Measurements from ENCODE around the gene TBCD.

The TBCD gene

GRCh38 chr17:82880620-82881323, 128.9 kb downstream of the TBCD start:
- no peak for DNase-seq (ENCODE audit: low read depth, low spot score)
- peaks cover 4% of the 10 kb centered on the region; the same call in 1 of the 2 replicates for H3K36me3 ChIP-seq (ENCODE audit: control insufficient read depth, insufficient read depth, low read length)
- no peak overlapping the region for H3K27ac ChIP-seq (ENCODE audit: low read length)
- no peaks in the 10 kb centered on the region for H3K27me3 ChIP-seq (ENCODE audit: control insufficient read depth, insufficient read depth, low read length)
- no peaks in the 10 kb centered on the region; the same call in 1 of the 2 replicates for H3K4me1 ChIP-seq (ENCODE audit: control insufficient read depth, insufficient read depth, low read length)
- no CpG with 5 or more reads among the region's 25 CpGs for WGBS (ENCODE audit: insufficient coverage, insufficient read length)
- no peaks in the 10 kb centered on the region for H3K9me3 ChIP-seq (ENCODE audit: control insufficient read depth, insufficient read depth, low read length)
- H3K4me3 ChIP-seq (ENCODE audit: low read length): no peak overlapping the region

- WGBS (ENCODE audit: insufficient coverage, insufficient read length): no CpG with 5 or more reads among the region's 21 CpGs
- DNase-seq (ENCODE audit: low read depth, low spot score): no peak
- Histone ChIP-seq H3K27ac (ENCODE audit: low read length) (no peak overlapping the region), H3K9me3 (ENCODE audit: control insufficient read depth, insufficient read depth, low read length) (no peaks in the 10 kb centered on the region), H3K27me3 (ENCODE audit: control insufficient read depth, insufficient read depth, low read length) (no peaks in the 10 kb centered on the region), H3K4me3 (ENCODE audit: low read length) (no peak overlapping the region), H3K36me3 (ENCODE audit: control insufficient read depth, insufficient read depth, low read length) (peaks cover 4% of the 10 kb centered on the region; the same call in 1 of the 2 replicates), H3K4me1 (ENCODE audit: control insufficient read depth, insufficient read depth, low read length) (no peaks in the 10 kb centered on the region; the same call in 1 of the 2 replicates)
Measured at GRCh38 chr17:82881324-82881823, 129.5 kb downstream of the TBCD start.

- no CpG with 5 or more reads among the region's 17 CpGs for WGBS (ENCODE audit: insufficient coverage, insufficient read length)
- no peaks in the 10 kb centered on the region for H3K9me3 ChIP-seq (ENCODE audit: control insufficient read depth, insufficient read depth, low read length)
- no peak overlapping the region for H3K27ac ChIP-seq (ENCODE audit: low read length)
- peaks cover 4% of the 10 kb centered on the region; the same call in 1 of the 2 replicates for H3K36me3 ChIP-seq (ENCODE audit: control insufficient read depth, insufficient read depth, low read length)
- H3K4me1 ChIP-seq (ENCODE audit: control insufficient read depth, insufficient read depth, low read length): no peaks in the 10 kb centered on the region; the same call in 1 of the 2 replicates
- no peaks in the 10 kb centered on the region for H3K27me3 ChIP-seq (ENCODE audit: control insufficient read depth, insufficient read depth, low read length)
- no peak for DNase-seq (ENCODE audit: low read depth, low spot score)
- H3K4me3 ChIP-seq (ENCODE audit: low read length): no peak overlapping the region
Measured at GRCh38 chr17:82881900-82882714, 130.2 kb downstream of the TBCD start.

- peaks cover 4% of the 10 kb centered on the region; the same call in 1 of the 2 replicates for H3K36me3 ChIP-seq (ENCODE audit: control insufficient read depth, insufficient read depth, low read length)
- DNase-seq (ENCODE audit: low read depth, low spot score): no peak
- H3K27ac ChIP-seq (ENCODE audit: low read length): no peak overlapping the region
- no peak overlapping the region for H3K4me3 ChIP-seq (ENCODE audit: low read length)
- H3K9me3 ChIP-seq (ENCODE audit: control insufficient read depth, insufficient read depth, low read length): no peaks in the 10 kb centered on the region
- no peaks in the 10 kb centered on the region; the same call in 1 of the 2 replicates for H3K4me1 ChIP-seq (ENCODE audit: control insufficient read depth, insufficient read depth, low read length)
- WGBS (ENCODE audit: insufficient coverage, insufficient read length): no CpG with 5 or more reads among the region's 39 CpGs
- H3K27me3 ChIP-seq (ENCODE audit: control insufficient read depth, insufficient read depth, low read length): no peaks in the 10 kb centered on the region
Measured at GRCh38 chr17:82882715-82883418, 131.0 kb downstream of the TBCD start.

GRCh38 chr17:82883419-82884031, 131.7 kb downstream of the TBCD start:
- no CpG with 5 or more reads among the region's 23 CpGs for WGBS (ENCODE audit: insufficient coverage, insufficient read length)
- Histone ChIP-seq H3K27ac (ENCODE audit: low read length) (no peak overlapping the region), H3K9me3 (ENCODE audit: control insufficient read depth, insufficient read depth, low read length) (no peaks in the 10 kb centered on the region), H3K4me3 (ENCODE audit: low read length) (no peak overlapping the region), H3K4me1 (ENCODE audit: control insufficient read depth, insufficient read depth, low read length) (no peaks in the 10 kb centered on the region; the same call in 1 of the 2 replicates), H3K36me3 (ENCODE audit: control insufficient read depth, insufficient read depth, low read length) (peaks cover 4% of the 10 kb centered on the region; the same call in 1 of the 2 replicates), H3K27me3 (ENCODE audit: control insufficient read depth, insufficient read depth, low read length) (no peaks in the 10 kb centered on the region)
- no peak for DNase-seq (ENCODE audit: low read depth, low spot score)

- Histone ChIP-seq H3K27ac (ENCODE audit: low read length) (no peak overlapping the region), H3K4me1 (ENCODE audit: control insufficient read depth, insufficient read depth, low read length) (peaks cover 4% of the 10 kb centered on the region), H3K9me3 (ENCODE audit: control insufficient read depth, insufficient read depth, low read length) (no peaks in the 10 kb centered on the region), H3K36me3 (ENCODE audit: control insufficient read depth, insufficient read depth, low read length) (peaks cover 4% of the 10 kb centered on the region; the same call in 1 of the 2 replicates), H3K27me3 (ENCODE audit: control insufficient read depth, insufficient read depth, low read length) (no peaks in the 10 kb centered on the region), H3K4me3 (ENCODE audit: low read length) (no peak overlapping the region)
- DNase-seq (ENCODE audit: low read depth, low spot score): no peak
- no CpG with 5 or more reads among the region's 25 CpGs for WGBS (ENCODE audit: insufficient coverage, insufficient read length)
Measured at GRCh38 chr17:82884341-82884969, 132.6 kb downstream of the TBCD start.

GRCh38 chr17:82884970-82885353, 133.1 kb downstream of the TBCD start:
- Histone ChIP-seq H3K27ac (ENCODE audit: low read length) (no peak overlapping the region), H3K9me3 (ENCODE audit: control insufficient read depth, insufficient read depth, low read length) (no peaks in the 10 kb centered on the region), H3K27me3 (ENCODE audit: control insufficient read depth, insufficient read depth, low read length) (no peaks in the 10 kb centered on the region), H3K36me3 (ENCODE audit: control insufficient read depth, insufficient read depth, low read length) (peaks cover 5% of the 10 kb centered on the region; the same call in 1 of the 2 replicates), H3K4me1 (ENCODE audit: control insufficient read depth, insufficient read depth, low read length) (peaks cover 4% of the 10 kb centered on the region), H3K4me3 (ENCODE audit: low read length) (no peak overlapping the region)
- no CpG with 5 or more reads among the region's 5 CpGs for WGBS (ENCODE audit: insufficient coverage, insufficient read length)
- no peak for DNase-seq (ENCODE audit: low read depth, low spot score)

- Histone ChIP-seq H3K27me3 (ENCODE audit: control insufficient read depth, insufficient read depth, low read length) (no peaks in the 10 kb centered on the region), H3K36me3 (ENCODE audit: control insufficient read depth, insufficient read depth, low read length) (peaks cover 6% of the 10 kb centered on the region; the same call in 1 of the 2 replicates), H3K9me3 (ENCODE audit: control insufficient read depth, insufficient read depth, low read length) (no peaks in the 10 kb centered on the region), H3K27ac (ENCODE audit: low read length) (no peak overlapping the region), H3K4me3 (ENCODE audit: low read length) (no peak overlapping the region), H3K4me1 (ENCODE audit: control insufficient read depth, insufficient read depth, low read length) (peaks cover 4% of the 10 kb centered on the region)
- DNase-seq (ENCODE audit: low read depth, low spot score): no peak
- no CpG with 5 or more reads among the region's 27 CpGs for WGBS (ENCODE audit: insufficient coverage, insufficient read length)
Measured at GRCh38 chr17:82887255-82888164, 135.6 kb downstream of the TBCD start.

Measured in iPS DF 6.9 (cell line).